ENCODE results near the gene VSTM5.

DNA sequence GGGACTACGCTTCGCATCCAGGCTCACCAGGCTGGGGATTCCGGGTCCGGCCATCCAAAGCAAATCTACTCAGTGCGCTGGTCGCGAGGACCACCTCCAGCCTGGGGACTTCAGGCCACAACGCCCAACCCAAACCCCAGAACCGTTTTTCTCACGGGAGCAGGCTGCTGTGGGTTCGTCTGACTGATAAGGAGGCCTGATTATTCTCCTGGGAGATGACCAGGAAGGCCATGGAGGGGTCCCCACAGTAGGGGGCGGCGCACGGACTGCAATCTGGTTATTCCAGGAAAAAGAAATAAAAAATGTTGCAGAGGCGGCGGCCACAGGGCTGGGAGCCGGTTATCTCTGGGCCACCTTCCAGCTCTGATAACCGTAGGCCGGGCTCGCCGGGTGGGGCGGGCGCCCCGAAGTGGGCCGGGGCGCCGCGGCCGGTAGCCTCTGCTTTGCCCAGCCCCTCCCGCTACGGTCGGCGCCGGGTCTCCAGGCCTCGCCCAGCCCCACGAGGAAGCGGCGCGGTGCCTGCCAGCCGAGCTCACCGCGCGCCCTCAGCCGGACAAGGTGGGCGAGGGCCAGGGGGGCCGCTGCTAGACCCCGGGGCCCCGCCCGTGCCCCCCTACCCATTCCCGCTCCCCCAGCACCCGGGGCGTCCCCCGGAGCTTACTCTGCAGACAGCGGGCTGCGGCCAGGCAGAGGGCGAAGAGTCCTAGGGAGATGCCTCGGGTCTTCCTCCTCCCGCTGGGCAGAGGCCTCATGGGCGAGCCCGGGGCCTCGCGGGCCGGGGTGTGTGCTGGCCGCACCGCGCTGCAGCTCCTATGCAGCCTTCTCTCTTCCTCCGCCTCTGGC is 446 bp downstream of the VSTM5 start:
- TF ChIP-seq RFX5 (IDR thresholded peaks at IDR 0.05; ENCODE audit: low read length) (no peak), SIN3A (IDR thresholded peaks at IDR 0.05; ENCODE audit: borderline replicate concordance, low read depth, low read length) (no peak), ELF1 (IDR thresholded peaks at IDR 0.05) (no peak), RAD21 (IDR thresholded peaks at IDR 0.05; ENCODE audit: low read length) (peak; percentile 11; the same call in 1 of the 2 replicates), JUND (IDR thresholded peaks at IDR 0.05) (no peak), EP300 (IDR thresholded peaks at IDR 0.05; ENCODE audit: borderline replicate concordance in 1 of 2, low read depth in 1 of 2, low read length in 1 of 2) (no peak)
- TF ChIP-seq, protein P1, sequence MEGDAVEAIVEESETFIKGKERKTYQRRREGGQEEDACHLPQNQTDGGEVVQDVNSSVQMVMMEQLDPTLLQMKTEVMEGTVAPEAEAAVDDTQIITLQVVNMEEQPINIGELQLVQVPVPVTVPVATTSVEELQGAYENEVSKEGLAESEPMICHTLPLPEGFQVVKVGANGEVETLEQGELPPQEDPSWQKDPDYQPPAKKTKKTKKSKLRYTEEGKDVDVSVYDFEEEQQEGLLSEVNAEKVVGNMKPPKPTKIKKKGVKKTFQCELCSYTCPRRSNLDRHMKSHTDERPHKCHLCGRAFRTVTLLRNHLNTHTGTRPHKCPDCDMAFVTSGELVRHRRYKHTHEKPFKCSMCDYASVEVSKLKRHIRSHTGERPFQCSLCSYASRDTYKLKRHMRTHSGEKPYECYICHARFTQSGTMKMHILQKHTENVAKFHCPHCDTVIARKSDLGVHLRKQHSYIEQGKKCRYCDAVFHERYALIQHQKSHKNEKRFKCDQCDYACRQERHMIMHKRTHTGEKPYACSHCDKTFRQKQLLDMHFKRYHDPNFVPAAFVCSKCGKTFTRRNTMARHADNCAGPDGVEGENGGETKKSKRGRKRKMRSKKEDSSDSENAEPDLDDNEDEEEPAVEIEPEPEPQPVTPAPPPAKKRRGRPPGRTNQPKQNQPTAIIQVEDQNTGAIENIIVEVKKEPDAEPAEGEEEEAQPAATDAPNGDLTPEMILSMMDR (IDR thresholded peaks at IDR 0.05), result no peak
- TF ChIP-seq, protein P2, sequence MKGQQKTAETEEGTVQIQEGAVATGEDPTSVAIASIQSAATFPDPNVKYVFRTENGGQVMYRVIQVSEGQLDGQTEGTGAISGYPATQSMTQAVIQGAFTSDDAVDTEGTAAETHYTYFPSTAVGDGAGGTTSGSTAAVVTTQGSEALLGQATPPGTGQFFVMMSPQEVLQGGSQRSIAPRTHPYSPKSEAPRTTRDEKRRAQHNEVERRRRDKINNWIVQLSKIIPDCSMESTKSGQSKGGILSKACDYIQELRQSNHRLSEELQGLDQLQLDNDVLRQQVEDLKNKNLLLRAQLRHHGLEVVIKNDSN (IDR thresholded peaks at IDR 0.05; ENCODE audit: borderline replicate concordance, low read depth), result no peak

Data from SK-N-SH (cell line).